GM21447 (cell line): ENCODE data around the gene SFI1.
"Not testable (repeated sequence)": the region's sequence is repeated elsewhere in the genome, so short reads cannot be mapped to it uniquely, and the experiment has no call there.

Source experiments
- ATAC-seq: cut with Tn5 transposase; IDR thresholded peaks from one replicate; pipeline ENCODE4 v1.9.1; 2021; ENCODE audit not compliant: unreplicated experiment

Gene SFI1

GRCh38 chr22:31490496-31490925 is 5.8 kb upstream of the SFI1 start:
- ATAC-seq = peak; percentile 60

- no peak for ATAC-seq
These were observed 4.9 kb upstream of the SFI1 start for GRCh38 chr22:31491218-31491962.

- ATAC-seq = no peak
These were observed 4.2 kb upstream of the SFI1 start for GRCh38 chr22:31492151-31492550.

- not testable (repeated sequence) for ATAC-seq
These were observed 3.0 kb upstream of the SFI1 start for GRCh38 chr22:31493355-31493754.

GRCh38 chr22:31495343-31495742 is 993 bp upstream of the SFI1 start:
- ATAC-seq = no peak

- peak; percentile 25 for ATAC-seq
These were observed 405 bp downstream of the SFI1 start for GRCh38 chr22:31496735-31497146.

- no peak for ATAC-seq
These were observed 1.0 kb downstream of the SFI1 start for GRCh38 chr22:31497148-31497938.

- no peak for ATAC-seq
These were observed 5.4 kb downstream of the SFI1 start for GRCh38 chr22:31501738-31502137.

- ATAC-seq = no peak
These were observed 7.1 kb downstream of the SFI1 start for GRCh38 chr22:31503211-31503964.

GRCh38 chr22:31504282-31504681 is 7.9 kb downstream of the SFI1 start:
- ATAC-seq = no peak

- ATAC-seq = not testable (repeated sequence)
These were observed 11.2 kb downstream of the SFI1 start for GRCh38 chr22:31507517-31507916.

GRCh38 chr22:31508536-31508935 is 12.2 kb downstream of the SFI1 start:
- no peak for ATAC-seq

- ATAC-seq = no peak
These were observed 12.9 kb downstream of the SFI1 start for GRCh38 chr22:31509061-31509762.

GRCh38 chr22:31520051-31520450 is 23.7 kb downstream of the SFI1 start:
- no peak for ATAC-seq

GRCh38 chr22:31524132-31524531 is 27.8 kb downstream of the SFI1 start:
- not testable (repeated sequence) for ATAC-seq

GRCh38 chr22:31526270-31526669 is 29.9 kb downstream of the SFI1 start:
- ATAC-seq = no peak

- ATAC-seq = no peak
These were observed 34.5 kb downstream of the SFI1 start for GRCh38 chr22:31530823-31531195.

GRCh38 chr22:31532060-31532459 is 35.7 kb downstream of the SFI1 start:
- no peak for ATAC-seq

GRCh38 chr22:31533374-31533773 is 37.0 kb downstream of the SFI1 start:
- ATAC-seq = no peak

GRCh38 chr22:31537019-31537535 is 40.7 kb downstream of the SFI1 start:
- peak; percentile 58 for ATAC-seq

GRCh38 chr22:31538815-31539214 is 42.5 kb downstream of the SFI1 start:
- ATAC-seq = no peak
